GM18517 (cell line): Measurements from ENCODE around the gene GALC.
A peak's percentile ranks its signal among the peaks of the same experiment; 100 is the strongest.
"Not testable (repeated sequence)": the region's sequence is repeated elsewhere in the genome, so short reads cannot be mapped to it uniquely, and the experiment has no call there.

Source experiments
- ATAC-seq: cut with Tn5 transposase; IDR thresholded peaks from one replicate; pipeline ENCODE4 v1.9.1; 2021; ENCODE audit warnings: mild to moderate bottlenecking, moderate library complexity; ENCODE audit not compliant: unreplicated experiment

Gene GALC

DNA sequence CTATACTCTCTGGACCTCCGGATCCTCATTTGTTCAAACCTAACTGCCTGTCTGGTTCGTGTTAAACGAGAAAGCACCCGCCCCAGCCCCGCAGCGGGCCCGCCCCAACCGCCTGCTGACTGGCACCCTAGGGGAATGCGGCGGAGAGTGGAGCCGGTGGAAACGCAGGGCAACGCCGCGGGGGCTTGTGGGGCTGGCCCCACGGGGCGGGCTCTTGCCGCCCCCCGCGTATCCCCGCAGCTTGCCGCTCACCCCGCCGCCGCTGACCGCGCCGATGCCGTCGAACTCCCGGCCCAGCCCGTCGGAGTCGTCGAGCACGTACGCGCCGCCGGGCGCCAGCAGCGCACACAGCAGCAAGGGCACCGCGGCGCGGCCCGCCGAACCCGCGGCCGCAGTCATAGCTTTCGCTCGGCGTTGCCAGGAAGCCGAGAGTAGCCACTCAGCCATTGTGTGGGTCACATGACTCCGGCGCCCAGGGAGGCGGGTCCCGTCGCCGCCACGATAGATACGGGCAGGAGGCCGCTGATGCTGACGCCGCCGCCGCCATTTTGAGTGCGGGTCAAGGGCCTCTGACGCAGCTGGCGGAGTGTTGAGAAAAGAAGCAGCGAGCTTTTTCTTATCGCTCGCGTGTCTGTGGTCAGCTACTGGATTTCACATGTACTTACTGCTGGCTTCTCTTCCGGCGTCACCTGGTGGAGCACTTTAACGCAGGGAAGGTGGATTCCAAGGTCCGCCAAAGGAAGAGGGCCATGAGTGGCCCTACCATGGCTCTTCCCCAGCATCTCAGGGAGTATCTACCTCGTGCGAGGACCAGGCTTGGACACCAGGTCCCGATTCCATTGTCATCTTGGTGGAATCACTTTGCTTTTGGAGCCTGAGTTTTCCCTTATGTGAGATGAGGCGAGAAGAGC is at the start of gene GALC:
GALC (minus strand) TSS at position 465 of the 911 bp plus-strand sequence; CDS start at position 447, 18 bp downstream.
- peak; percentile 89 for ATAC-seq

- ATAC-seq = no peak
Measured at GRCh38 chr14:88040146-88040545, 47.2 kb upstream of the GALC start.

DNA sequence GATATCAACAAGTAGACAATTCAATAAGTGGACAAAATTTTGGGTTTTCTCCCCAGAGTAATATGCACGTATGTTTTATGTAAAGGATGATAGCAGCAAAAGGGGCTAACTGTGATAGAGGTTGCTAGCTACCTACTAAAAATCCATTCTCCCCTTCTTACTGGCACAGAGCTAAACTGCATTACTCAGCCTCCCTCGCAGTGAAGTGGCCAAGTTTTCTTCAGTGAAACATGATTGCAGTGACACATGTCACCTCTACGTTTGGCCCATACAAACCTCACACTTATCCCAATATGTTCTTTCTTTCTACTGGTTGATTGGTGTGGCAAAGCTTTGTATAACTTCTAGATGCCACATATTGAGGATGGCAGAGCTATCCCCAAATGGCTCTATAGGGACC is 46.2 kb upstream of the GALC start:
- ATAC-seq = no peak

- ATAC-seq = no peak
Measured at GRCh38 chr14:88037325-88037724, 44.3 kb upstream of the GALC start.

GRCh38 chr14:88036422-88036821 is 43.4 kb upstream of the GALC start:
- no peak for ATAC-seq

- no peak for ATAC-seq
Measured at GRCh38 chr14:88034076-88034475, 41.1 kb upstream of the GALC start.

GRCh38 chr14:88032373-88032772 is 39.4 kb upstream of the GALC start:
- no peak for ATAC-seq

DNA sequence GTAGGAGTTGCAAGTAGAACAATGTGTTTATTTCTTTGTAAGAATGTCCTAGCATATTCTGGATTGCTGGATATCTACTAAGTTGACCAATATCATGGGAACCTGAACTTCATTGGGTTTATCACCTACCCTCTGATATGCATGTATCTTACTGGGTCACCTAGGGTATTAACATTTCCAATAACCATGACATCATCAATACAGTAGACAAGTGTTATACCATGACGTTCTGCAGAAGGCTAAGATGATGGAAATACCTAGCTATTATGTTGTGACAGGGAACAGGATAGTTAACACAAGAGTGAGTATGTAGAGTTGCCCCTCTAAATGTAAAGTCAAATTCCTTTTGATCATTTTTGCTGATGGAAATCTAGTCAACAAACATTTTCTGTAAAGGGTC is 37.9 kb upstream of the GALC start:
- no peak for ATAC-seq

DNA sequence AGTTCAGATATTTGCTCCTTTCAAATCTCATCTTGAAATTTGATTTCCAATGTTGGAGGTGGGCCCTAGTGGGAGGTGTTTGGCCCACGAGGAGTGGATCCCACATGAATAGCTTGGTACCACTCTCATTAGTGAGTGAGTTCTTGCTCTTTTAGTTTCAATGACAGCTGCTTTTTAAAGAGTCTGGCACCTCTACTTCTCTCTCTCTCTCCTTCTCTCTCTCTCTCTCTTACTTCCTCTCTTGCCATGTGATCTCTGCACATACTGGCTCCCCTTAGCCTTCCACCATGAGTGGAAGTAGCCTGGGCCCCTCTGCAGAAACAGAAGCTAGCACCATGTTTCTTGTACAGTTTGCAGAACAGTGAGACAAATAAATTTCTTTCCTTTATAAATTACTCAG is 37.1 kb upstream of the GALC start:
- ATAC-seq = no peak

GRCh38 chr14:88029500-88029899 is 36.5 kb upstream of the GALC start:
- no peak for ATAC-seq

- ATAC-seq = peak; percentile 69
Measured at GRCh38 chr14:88026890-88027289, 33.9 kb upstream of the GALC start.

DNA sequence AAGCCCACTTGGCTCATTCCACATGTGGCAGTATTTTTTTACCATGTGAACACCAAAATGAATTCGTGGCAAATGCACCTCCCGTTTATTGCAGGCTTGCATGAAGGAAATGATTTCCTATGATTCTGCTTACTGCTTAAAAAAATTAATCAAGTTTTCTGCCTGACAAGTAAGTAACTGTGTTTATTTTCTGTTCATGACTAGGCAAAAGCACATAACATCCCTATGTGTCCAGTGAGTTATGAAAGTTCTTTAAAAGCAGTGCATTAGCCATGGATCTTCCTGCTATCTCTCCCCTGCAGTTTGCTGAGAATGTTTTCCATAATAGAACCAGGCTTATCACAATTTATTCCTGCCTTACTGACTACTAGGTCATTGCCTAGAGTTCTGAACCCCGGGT is 32.3 kb upstream of the GALC start:
- ATAC-seq = no peak

DNA sequence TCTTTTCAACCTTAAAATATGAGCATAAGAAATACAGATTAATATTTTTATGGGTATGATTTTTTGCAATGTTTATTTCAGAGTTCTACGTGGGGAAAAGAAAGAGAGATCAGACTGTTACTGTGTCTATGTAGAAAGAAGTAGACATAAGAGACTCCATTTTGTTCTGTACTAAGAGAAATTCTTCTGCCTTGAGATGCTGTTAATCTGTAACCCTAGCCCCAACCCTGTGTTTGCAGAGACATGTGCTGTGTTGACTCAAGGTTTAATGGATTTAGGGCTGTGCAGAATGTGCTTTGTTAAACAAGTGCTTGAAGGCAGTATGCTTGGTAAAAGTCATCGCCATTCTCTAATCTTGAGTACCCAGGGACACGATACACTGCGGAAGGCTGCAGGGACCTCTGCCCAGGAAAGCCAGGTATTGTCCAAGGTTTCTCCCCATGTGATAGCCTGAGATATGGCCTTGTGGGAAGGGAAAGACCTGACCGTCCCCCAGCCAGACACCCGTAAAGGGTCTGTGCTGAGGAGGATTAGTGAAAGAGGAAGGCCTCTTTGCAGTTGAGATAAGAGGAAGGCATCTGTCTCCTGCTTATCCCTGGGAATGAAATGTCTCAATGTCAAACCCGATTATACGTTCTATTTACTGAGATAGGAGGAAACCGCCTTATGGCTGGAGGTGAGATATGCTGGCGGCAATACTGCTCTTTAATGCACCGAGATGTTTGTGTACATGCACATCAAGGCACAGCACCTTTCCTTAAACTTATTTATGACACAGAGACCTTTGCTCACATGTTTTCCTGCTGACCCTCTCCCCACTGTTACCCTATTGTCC is 31.5 kb upstream of the GALC start:
- ATAC-seq = not testable (repeated sequence)

DNA sequence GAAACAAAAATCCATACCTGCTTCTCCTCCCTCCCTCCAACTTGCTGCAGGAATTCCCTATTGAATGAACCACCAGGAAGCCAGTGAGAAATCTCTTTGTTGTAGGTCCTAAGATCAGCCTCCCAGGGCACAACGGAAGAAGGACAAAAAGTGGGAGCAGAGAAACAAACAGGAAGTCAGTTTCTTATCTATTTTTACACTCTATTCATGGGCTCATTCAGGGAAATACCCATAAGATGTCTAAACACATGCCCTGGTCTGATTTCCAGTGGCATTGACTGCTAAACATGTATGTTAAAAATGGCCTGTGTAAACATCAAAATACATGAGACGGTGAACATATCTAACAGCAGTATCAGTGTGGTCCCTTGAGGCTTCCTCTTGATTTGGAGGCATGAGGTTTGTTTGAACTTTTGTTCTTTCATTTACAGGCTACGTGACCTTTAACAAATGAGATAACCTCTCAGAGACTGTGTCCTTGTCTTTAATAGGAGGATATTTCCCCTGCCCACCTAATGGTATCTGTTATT is 30.7 kb upstream of the GALC start:
- ATAC-seq = no peak

- no peak for ATAC-seq
Measured at GRCh38 chr14:88017535-88017934, 24.6 kb upstream of the GALC start.

GRCh38 chr14:88016768-88017167 is 23.8 kb upstream of the GALC start:
- no peak for ATAC-seq

- peak; percentile 88 for ATAC-seq
Measured at GRCh38 chr14:88013750-88014349, 20.9 kb upstream of the GALC start.

DNA sequence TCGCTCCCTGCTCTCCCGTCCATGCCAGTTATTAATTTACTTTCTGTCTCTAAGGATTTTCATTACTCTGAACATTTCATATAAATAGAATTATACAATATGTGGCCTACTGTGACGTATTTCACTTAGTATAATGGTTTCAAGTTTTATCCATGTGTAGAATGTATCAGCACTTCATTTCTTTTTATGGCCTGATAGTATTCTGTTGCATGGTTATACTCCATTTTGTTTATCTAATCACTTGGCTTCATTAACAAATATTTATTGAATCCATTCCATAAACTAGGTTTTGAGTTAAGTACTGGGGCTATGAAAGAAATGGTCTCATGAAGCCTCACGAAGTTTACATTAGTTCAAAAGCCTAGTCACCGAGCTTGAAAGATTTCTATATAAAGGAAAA is 19.5 kb upstream of the GALC start:
- ATAC-seq = no peak

DNA sequence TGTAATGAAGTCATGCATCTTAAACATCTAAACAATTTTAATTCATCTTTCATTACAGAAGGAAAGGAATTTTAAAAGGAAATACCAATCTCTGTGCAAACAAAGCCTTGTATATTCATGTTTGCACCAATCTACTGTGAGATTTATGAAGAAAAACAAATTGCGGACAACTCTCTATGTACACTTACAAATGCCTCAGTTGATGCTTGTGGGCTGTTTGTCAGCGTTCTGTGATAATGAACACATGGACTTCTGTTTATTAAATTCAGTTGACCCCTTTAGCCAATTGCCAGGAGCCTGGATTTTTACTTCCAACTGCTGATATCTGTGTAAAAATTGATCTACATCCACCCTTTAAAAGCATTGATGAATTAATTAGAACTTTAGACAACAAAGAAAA is 17.3 kb upstream of the GALC start:
- ATAC-seq = no peak

DNA sequence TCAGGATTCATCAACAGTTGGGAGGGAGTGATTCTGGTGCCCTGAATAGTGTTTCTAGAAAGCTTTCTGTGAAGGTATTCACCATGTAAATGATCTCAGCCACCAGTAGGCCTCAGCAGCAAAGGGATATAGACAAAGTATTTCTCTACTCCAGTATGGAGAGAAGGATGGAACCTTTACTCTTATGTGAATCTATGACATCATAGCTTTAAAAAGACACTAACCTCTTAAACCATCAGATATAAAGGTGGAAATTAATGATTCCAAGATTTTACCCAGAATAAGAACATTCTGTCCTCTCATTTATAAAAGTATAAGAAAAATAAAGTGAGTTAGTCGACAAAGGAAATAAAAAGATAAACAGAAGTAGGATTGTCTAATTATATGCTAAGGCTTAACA is 16.5 kb upstream of the GALC start:
- no peak for ATAC-seq

GRCh38 chr14:88008039-88008742 is 15.2 kb upstream of the GALC start:
- ATAC-seq = no peak
